NT2/D1 (cell line): ENCODE measurements around the gene FSHR.

Experiments
- DNase-seq: peaks from one replicate; pipeline ENCODE4 v3.0.0-alpha.2; 2011; ENCODE audit warnings: low read depth, low spot score
- H3K27me3 ChIP-seq: 2 replicates; pipeline ENCODE4 v1.6.0; 2011; ENCODE audit warnings: mild to moderate bottlenecking; ENCODE audit not compliant: insufficient read length, insufficient read depth
- H3K36me3 ChIP-seq: 2 replicates; pipeline ENCODE4 v1.6.1; 2011; ENCODE audit warnings: mild to moderate bottlenecking, low read length, mixed read lengths; ENCODE audit not compliant: insufficient read depth, insufficient read length
- H3K4me1 ChIP-seq: 2 replicates; pipeline ENCODE4 v1.5.1; 2011; ENCODE audit not compliant: insufficient read depth, insufficient read length
- H3K4me3 ChIP-seq: 2 replicates; pipeline ENCODE4 v1.5.1; 2011; ENCODE audit warnings: low read depth; ENCODE audit not compliant: insufficient read length
- H3K9ac ChIP-seq: 2 replicates; pipeline ENCODE4 v1.6.0; 2011; ENCODE audit warnings: low read depth; ENCODE audit not compliant: insufficient read length
- H3K9me3 ChIP-seq: 2 replicates; pipeline ENCODE4 v1.5.1; 2011; ENCODE audit warnings: mild to moderate bottlenecking, low read length; ENCODE audit not compliant: insufficient read depth
- SUZ12 ChIP-seq: IDR thresholded peaks from 2 replicates; pipeline ENCODE4 v1.6.1; 2011; ENCODE audit not compliant: insufficient read length, insufficient read depth; ENCODE audit errors: extremely low read depth
- YY1 ChIP-seq: IDR thresholded peaks from 2 replicates; pipeline ENCODE4 v1.6.1; 2011; ENCODE audit not compliant: insufficient read length, insufficient read depth
- ZNF274 ChIP-seq: IDR thresholded peaks from 2 replicates; pipeline ENCODE4 v1.6.1; 2011; ENCODE audit warnings: mild to moderate bottlenecking, low read depth, low read length

FSHR gene

DNA sequence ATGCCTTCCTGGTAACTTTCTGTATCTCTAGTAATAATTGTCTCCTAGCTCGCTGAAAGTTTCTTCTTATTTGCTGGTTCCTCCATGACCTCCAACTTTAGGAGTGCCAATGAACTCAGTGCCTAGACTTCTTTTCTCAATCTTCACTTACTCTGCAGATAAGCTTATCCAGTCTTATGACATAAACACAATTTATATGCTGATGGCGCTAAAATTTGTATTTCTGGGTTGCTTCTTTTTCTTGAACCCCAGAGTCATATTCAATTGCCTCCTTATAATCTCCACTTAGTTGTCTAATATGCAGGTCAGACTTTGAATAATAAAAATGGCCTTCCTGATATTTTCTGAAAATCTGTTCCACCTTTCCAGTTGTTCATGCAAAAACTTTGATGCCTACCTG, 182.5 kb downstream of the FSHR start:
- H3K4me1 ChIP-seq: no peaks in the 10 kb centered on the region
- no peaks in the 10 kb centered on the region for H3K9me3 ChIP-seq
- no peak overlapping the region for H3K9ac ChIP-seq
- no peaks in the 10 kb centered on the region for H3K36me3 ChIP-seq
- DNase-seq: no peak
- H3K27me3 ChIP-seq: no peaks in the 10 kb centered on the region
- TF ChIP-seq SUZ12: no peak
- TF ChIP-seq YY1: no peak
- no peak for TF ChIP-seq ZNF274
- H3K4me3 ChIP-seq: no peak overlapping the region

DNA sequence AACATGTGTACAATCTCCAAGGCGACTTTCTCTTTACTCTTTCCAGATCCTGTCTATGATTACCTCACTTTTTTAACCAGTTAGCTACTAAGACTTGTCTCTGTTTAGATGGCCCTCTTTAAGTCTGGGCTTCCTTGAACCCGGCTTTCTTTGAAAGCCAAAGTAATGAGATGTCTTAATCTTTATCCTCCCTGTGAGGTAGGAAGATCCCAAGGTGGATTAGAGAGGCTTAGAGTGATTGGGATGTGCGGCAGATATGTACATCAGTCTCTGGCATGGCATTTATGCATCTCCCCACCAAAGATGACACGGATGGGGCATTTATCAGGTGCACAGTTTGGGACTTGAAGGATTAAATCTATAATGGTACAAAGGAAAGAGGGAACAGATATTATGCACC, 186.3 kb downstream of the FSHR start:
- H3K9ac ChIP-seq: no peak overlapping the region
- no peaks in the 10 kb centered on the region for H3K36me3 ChIP-seq
- TF ChIP-seq SUZ12 (no peak), YY1 (no peak), ZNF274 (no peak)
- no peaks in the 10 kb centered on the region for H3K4me1 ChIP-seq
- H3K27me3 ChIP-seq: no peaks in the 10 kb centered on the region
- no peak overlapping the region for H3K4me3 ChIP-seq
- H3K9me3 ChIP-seq: no peaks in the 10 kb centered on the region
- no peak for DNase-seq

DNA sequence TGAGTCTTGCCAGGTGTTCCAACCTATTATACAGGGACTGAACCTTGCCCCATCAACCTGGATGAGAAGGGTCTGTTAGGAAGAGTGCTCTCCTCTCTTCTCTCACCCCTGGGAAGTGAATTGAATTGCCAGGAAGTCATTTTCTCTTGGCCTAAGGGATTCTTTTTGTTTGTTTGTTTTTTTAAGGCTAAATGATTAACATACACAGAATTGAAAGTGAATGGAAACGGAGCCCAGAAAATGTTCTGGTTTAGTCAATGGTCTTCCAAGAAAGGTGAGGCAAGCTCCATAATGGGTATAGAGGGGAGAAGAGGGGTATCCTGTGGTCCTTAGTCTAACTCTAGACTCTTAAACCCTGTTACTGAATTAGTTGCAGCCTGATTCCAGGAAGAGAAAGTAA, 189.1 kb downstream of the FSHR start:
- H3K4me1 ChIP-seq: no peaks in the 10 kb centered on the region
- H3K36me3 ChIP-seq: no peaks in the 10 kb centered on the region
- H3K4me3 ChIP-seq: no peak overlapping the region
- no peak for DNase-seq
- no peaks in the 10 kb centered on the region for H3K9me3 ChIP-seq
- no peaks in the 10 kb centered on the region for H3K27me3 ChIP-seq
- no peak overlapping the region for H3K9ac ChIP-seq
- TF ChIP-seq YY1 (no peak), SUZ12 (no peak), ZNF274 (no peak)

DNA sequence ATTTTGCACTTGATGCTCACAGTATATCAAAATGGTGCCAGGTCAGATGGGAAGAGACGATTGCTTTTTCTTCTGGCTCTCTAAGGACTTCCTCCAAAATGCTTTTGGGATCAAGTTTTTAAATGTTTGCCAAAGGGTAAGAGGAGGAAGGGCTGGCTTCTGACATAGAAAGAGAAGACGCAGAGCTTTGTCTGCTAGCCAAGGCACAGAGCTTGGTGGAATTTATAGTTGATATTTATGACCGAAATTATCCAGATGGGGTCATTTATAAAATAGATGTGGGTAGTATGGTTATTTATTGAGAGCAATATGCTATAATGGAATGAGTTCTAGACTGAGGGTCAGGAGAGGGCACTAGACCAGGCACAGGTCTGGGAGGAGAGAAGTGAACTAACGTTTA, 193.3 kb downstream of the FSHR start:
- TF ChIP-seq SUZ12 (no peak), ZNF274 (no peak), YY1 (no peak)
- Histone ChIP-seq H3K27me3 (no peaks in the 10 kb centered on the region), H3K4me3 (no peak overlapping the region), H3K36me3 (no peaks in the 10 kb centered on the region), H3K9ac (no peak overlapping the region), H3K4me1 (no peaks in the 10 kb centered on the region), H3K9me3 (no peaks in the 10 kb centered on the region)
- DNase-seq: no peak

DNA sequence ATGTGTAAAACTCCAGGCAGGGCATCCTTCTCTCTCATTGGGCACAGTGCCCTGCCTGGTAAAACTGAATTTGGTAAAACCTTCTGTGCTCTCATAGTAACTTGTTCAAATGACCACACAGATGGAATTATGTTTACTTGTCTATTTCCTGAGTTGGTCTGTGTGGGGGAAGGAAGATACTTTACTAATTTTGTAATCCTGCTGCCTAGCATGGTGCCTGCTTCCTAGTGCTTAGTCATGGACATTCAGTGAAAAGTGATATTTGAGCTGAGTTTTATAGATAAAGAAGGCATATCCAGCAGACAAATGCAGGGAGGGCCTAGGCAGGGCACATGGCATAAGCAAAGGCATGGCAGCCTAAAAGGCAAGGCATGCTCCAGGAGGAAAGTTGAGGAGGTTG, 199.4 kb downstream of the FSHR start:
- Histone ChIP-seq H3K4me3 (no peak overlapping the region), H3K36me3 (no peaks in the 10 kb centered on the region), H3K9ac (no peak overlapping the region), H3K4me1 (no peaks in the 10 kb centered on the region), H3K27me3 (no peaks in the 10 kb centered on the region), H3K9me3 (no peaks in the 10 kb centered on the region)
- no peak for TF ChIP-seq YY1
- TF ChIP-seq SUZ12: no peak
- no peak for TF ChIP-seq ZNF274
- no peak for DNase-seq

DNA sequence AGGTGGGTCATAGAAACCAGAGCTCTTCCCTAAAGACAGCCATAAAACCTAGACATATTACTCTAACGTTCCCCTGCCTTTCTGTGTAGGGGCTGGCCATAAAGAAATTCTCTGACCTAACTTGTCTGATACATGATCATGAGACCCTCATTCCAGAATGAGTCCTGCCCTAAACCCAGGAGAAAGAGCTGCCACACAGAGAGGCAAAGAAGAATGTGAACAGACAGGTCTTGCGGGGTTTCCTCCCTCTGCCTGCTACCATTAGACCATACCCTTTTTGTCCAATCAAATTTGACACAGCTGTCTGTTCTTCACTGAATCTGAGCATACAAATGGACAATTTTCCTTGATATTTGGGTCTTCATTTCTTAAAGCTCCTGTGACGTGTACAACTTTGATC, 200.0 kb downstream of the FSHR start:
- Histone ChIP-seq H3K4me3 (no peak overlapping the region), H3K36me3 (no peaks in the 10 kb centered on the region), H3K4me1 (no peaks in the 10 kb centered on the region), H3K9ac (no peak overlapping the region), H3K9me3 (no peaks in the 10 kb centered on the region), H3K27me3 (no peaks in the 10 kb centered on the region)
- no peak for TF ChIP-seq ZNF274
- no peak for TF ChIP-seq SUZ12
- no peak for TF ChIP-seq YY1
- DNase-seq: no peak

DNA sequence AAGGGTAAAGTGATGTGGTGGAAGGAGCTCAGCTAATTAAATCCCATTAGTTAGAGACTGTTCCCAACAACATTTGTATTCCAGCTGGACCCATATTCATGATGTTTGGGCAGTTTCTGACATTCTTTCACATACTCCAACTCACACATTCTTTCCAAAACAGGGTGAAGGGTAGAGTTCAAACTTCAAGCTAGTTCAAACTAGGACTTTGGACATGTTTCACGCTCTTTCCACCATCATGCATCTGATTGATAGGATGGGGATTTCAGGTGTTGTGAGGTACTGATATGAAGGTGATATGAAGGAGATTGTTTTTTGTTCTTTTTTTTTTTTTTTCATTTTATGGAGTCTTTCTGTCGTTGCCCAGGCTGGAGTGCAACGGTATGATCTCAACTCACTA, 201.7 kb downstream of the FSHR start:
- Histone ChIP-seq H3K9me3 (no peaks in the 10 kb centered on the region), H3K27me3 (no peaks in the 10 kb centered on the region), H3K36me3 (no peaks in the 10 kb centered on the region), H3K4me1 (no peaks in the 10 kb centered on the region), H3K9ac (no peak overlapping the region), H3K4me3 (no peak overlapping the region)
- no peak for TF ChIP-seq ZNF274
- TF ChIP-seq YY1: no peak
- TF ChIP-seq SUZ12: no peak
- DNase-seq: no peak

DNA sequence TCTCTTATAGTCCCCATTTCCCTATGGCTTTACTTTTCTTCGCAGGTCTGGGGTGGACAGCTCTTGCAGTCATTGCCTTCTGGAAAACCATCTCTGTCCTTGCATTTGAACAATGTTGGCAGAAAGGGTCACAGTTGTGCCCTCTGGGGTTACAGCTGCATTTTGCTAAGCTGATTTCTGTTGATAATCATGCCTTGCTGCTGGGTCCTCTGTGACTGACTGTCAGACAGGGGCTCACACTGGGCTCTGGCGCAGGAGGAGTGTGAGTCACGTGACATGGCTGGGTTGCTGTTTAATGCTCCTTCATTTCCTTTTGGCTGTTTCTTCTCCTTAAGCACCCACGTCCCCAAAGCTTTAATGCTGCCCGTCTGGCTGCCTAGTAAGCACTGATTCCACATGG, 202.2 kb downstream of the FSHR start:
- Histone ChIP-seq H3K4me3 (no peak overlapping the region), H3K9me3 (no peaks in the 10 kb centered on the region), H3K36me3 (no peaks in the 10 kb centered on the region), H3K27me3 (no peaks in the 10 kb centered on the region), H3K9ac (no peak overlapping the region), H3K4me1 (no peaks in the 10 kb centered on the region)
- TF ChIP-seq ZNF274: no peak
- no peak for TF ChIP-seq SUZ12
- no peak for TF ChIP-seq YY1
- no peak for DNase-seq
